NCI-H2081 (cell line): ENCODE results near the gene NDEL1.

Source experiments
- DNase-seq, 2 experiments: peaks; one replicate each; lab custom pipeline; 2025; lab: John Stamatoyannopoulos, UW

The NDEL1 gene

GRCh38 chr17:8504460-8505207 is 69.0 kb downstream of the NDEL1 start:
- no peak for DNase-seq

GRCh38 chr17:8506145-8506544 is 70.5 kb downstream of the NDEL1 start:
- no peak for DNase-seq

DNA sequence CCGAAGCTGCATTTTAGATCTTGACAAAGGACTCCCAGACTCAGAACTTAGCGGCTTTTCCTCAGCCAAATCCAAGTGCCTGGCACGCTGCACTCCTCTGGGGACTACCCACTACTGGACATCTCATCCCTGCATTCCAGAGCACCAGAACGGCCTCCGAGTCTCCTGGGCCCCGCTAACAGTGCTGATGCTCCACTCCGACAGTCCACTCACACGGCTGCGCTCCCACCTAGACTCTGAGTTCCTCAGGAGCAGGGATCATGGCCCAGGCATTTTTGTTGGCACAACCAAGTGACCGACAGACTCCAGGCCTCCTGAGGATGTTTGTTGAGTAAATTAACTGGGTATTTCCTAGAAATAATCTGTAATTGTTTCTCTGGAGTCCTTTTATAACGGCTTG is 79.1 kb downstream of the NDEL1 start:
- no peak for DNase-seq
